Karpas-422 (cell line): ENCODE measurements around the gene GZF1. TPM values are rescaled to one million over a fixed set of nuclear protein-coding genes. Genes with fewer than 3 reads are reported as not detected.

Experiments
- DNase-seq: peaks from one replicate; pipeline ENCODE4 v3.0.0-alpha.2; 2015
- H2AFZ ChIP-seq: fragments of 200-600 bp; sonication (generic); 2 replicates; pipeline ENCODE4 v1.6.1; 2014; ENCODE audit warnings: antibody characterized with exemption, low read length, mixed read lengths
- H3K27ac ChIP-seq: fragments of 200-600 bp; sonication (generic); 2 replicates; pipeline ENCODE4 v1.5.1; 2014; ENCODE audit warnings: mild to moderate bottlenecking, low read length, moderate library complexity
- H3K27me3 ChIP-seq: fragments of 200-600 bp; sonication (generic); 2 replicates; pipeline ENCODE4 v1.6.1; 2014; ENCODE audit warnings: low read length, mixed read lengths
- H3K36me3 ChIP-seq: fragments of 200-600 bp; sonication (generic); 2 replicates; pipeline ENCODE4 v1.6.1; 2014; ENCODE audit warnings: low read length, mixed read lengths; ENCODE audit not compliant: insufficient read depth
- H3K4me1 ChIP-seq: fragments of 200-600 bp; sonication (generic); 2 replicates; pipeline ENCODE4 v1.6.1; 2014; ENCODE audit warnings: mild to moderate bottlenecking, low read length, mixed read lengths
- H3K4me2 ChIP-seq: fragments of 200-600 bp; sonication (generic); 2 replicates; pipeline ENCODE4 v1.6.1; 2014; ENCODE audit warnings: low read length, low read depth, mild to moderate bottlenecking; ENCODE audit not compliant: poor library complexity, severe bottlenecking
- H3K4me3 ChIP-seq: fragments of 200-600 bp; sonication (generic); 2 replicates; pipeline ENCODE4 v1.5.1; 2014; ENCODE audit warnings: mild to moderate bottlenecking, antibody characterized with exemption, low read length, mixed read lengths
- H3K79me2 ChIP-seq: fragments of 200-600 bp; sonication (generic); 2 replicates; pipeline ENCODE4 v1.6.1; 2014; ENCODE audit warnings: mild to moderate bottlenecking, low read length, mixed read lengths
- H3K9ac ChIP-seq: fragments of 200-600 bp; sonication (generic); 2 replicates; pipeline ENCODE4 v1.6.0; 2014; ENCODE audit warnings: low read length
- H3K9me2 ChIP-seq: fragments of 200-600 bp; sonication (generic), shearing (Covaris generic); replicated peaks from 2 replicates; pipeline ENCODE4 v1.6.0; 2014; ENCODE audit warnings: mild to moderate bottlenecking, low read length, moderate library complexity; ENCODE audit not compliant: insufficient read depth
- H3K9me3 ChIP-seq: fragments of 300-700, 200-600 bp; sonication (generic); 2 replicates; pipeline ENCODE4 v1.6.1; 2014; ENCODE audit warnings: low read length, mixed read lengths
- H4K20me1 ChIP-seq: fragments of 200-600 bp; sonication (generic); 2 replicates; pipeline ENCODE4 v1.6.1; 2014; ENCODE audit warnings: mild to moderate bottlenecking, antibody characterized with exemption, low read length, low read depth; ENCODE audit not compliant: insufficient read depth
- total RNA-seq: library from RNA; depleted of rRNA; stranded (reverse); fragments of >200 nt; shearing (Covaris generic); gene quantifications from 2 replicates; pipeline ENCODE4 v1.2.3, GENCODE V29; 2014; ENCODE audit warnings: low replicate concordance

GZF1 gene
- total RNA-seq, 1 experiment from 2014 or later = 41.4 TPM

GRCh38 chr20:23408957-23409356, 47.0 kb downstream of the GZF1 start:
- H3K79me2 ChIP-seq = peaks cover 100% of the 10 kb centered on the region
- no peaks in the 10 kb centered on the region for H3K27me3 ChIP-seq
- H3K4me1 ChIP-seq = peaks cover 9% of the 10 kb centered on the region; the same call in 1 of the 2 replicates
- peaks cover 4% of the 10 kb centered on the region; the same call in 1 of the 2 replicates for H3K36me3 ChIP-seq
- H2AFZ ChIP-seq = no peak overlapping the region
- H3K4me2 ChIP-seq = no peak overlapping the region
- no peak overlapping the region for H3K9ac ChIP-seq
- H3K27ac ChIP-seq = no peak overlapping the region
- 0 out of 2 replicates have a peak, but pooled peaks cover 5% of the 10 kb centered on the region for H4K20me1 ChIP-seq
- no peaks in the 10 kb centered on the region for H3K9me2 ChIP-seq
- H3K4me3 ChIP-seq = no peak overlapping the region
- DNase-seq = no peak
- no peaks in the 10 kb centered on the region for H3K9me3 ChIP-seq

- no peak overlapping the region for H2AFZ ChIP-seq
- H3K4me1 ChIP-seq = peaks cover 9% of the 10 kb centered on the region; the same call in 1 of the 2 replicates
- peaks cover 99% of the 10 kb centered on the region for H3K79me2 ChIP-seq
- H3K27me3 ChIP-seq = no peaks in the 10 kb centered on the region
- H3K36me3 ChIP-seq = peaks cover 4% of the 10 kb centered on the region; the same call in 1 of the 2 replicates
- no peaks in the 10 kb centered on the region for H3K9me2 ChIP-seq
- H3K27ac ChIP-seq = no peak overlapping the region
- H3K4me3 ChIP-seq = no peak overlapping the region
- no peaks in the 10 kb centered on the region for H3K9me3 ChIP-seq
- 0 out of 2 replicates have a peak, but pooled peaks cover 5% of the 10 kb centered on the region for H4K20me1 ChIP-seq
- no peak overlapping the region for H3K4me2 ChIP-seq
- H3K9ac ChIP-seq = no peak overlapping the region
- no peak for DNase-seq
Observed at GRCh38 chr20:23409800-23410199, 47.8 kb downstream of the GZF1 start.

- Histone ChIP-seq H3K9me3 (no peaks in the 10 kb centered on the region), H3K4me2 (no peak overlapping the region), H3K4me1 (peaks cover 7% of the 10 kb centered on the region; the same call in 1 of the 2 replicates), H4K20me1 (0 out of 2 replicates have a peak, but pooled peaks cover 5% of the 10 kb centered on the region), H3K9me2 (no peaks in the 10 kb centered on the region), H3K36me3 (peaks cover 4% of the 10 kb centered on the region; the same call in 1 of the 2 replicates), H3K27me3 (no peaks in the 10 kb centered on the region), H2AFZ (no peak overlapping the region), H3K27ac (no peak overlapping the region), H3K79me2 (peaks cover 99% of the 10 kb centered on the region), H3K4me3 (no peak overlapping the region), H3K9ac (no peak overlapping the region)
- no peak for DNase-seq
Observed at GRCh38 chr20:23410916-23411695, 49.1 kb downstream of the GZF1 start.

GRCh38 chr20:23412026-23412425, 50.0 kb downstream of the GZF1 start:
- Histone ChIP-seq H3K27me3 (no peaks in the 10 kb centered on the region), H3K9me3 (no peaks in the 10 kb centered on the region), H3K9ac (no peak overlapping the region), H3K9me2 (no peaks in the 10 kb centered on the region), H3K79me2 (peaks cover 99% of the 10 kb centered on the region), H3K4me1 (peaks cover 5% of the 10 kb centered on the region; the same call in 1 of the 2 replicates), H2AFZ (no peak overlapping the region), H3K4me2 (no peak overlapping the region), H4K20me1 (0 out of 2 replicates have a peak, but pooled peaks cover 5% of the 10 kb centered on the region), H3K27ac (no peak overlapping the region), H3K4me3 (no peak overlapping the region), H3K36me3 (peaks cover 4% of the 10 kb centered on the region; the same call in 1 of the 2 replicates)
- no peak for DNase-seq

GRCh38 chr20:23413862-23414422, 52.0 kb downstream of the GZF1 start:
- no peaks in the 10 kb centered on the region for H3K9me3 ChIP-seq
- no peaks in the 10 kb centered on the region for H3K27me3 ChIP-seq
- no peak for DNase-seq
- peaks cover 3% of the 10 kb centered on the region; the same call in 1 of the 2 replicates for H3K36me3 ChIP-seq
- H3K4me1 ChIP-seq = peaks cover 19% of the 10 kb centered on the region
- 0 out of 2 replicates have a peak, but pooled peaks cover 5% of the 10 kb centered on the region for H4K20me1 ChIP-seq
- no peak overlapping the region for H3K4me2 ChIP-seq
- H3K9ac ChIP-seq = no peak overlapping the region
- no peaks in the 10 kb centered on the region for H3K9me2 ChIP-seq
- H2AFZ ChIP-seq = no peak overlapping the region
- peaks cover 99% of the 10 kb centered on the region for H3K79me2 ChIP-seq
- H3K27ac ChIP-seq = no peak overlapping the region
- no peak overlapping the region for H3K4me3 ChIP-seq

GRCh38 chr20:23414526-23415188, 52.7 kb downstream of the GZF1 start:
- 0 out of 2 replicates have a peak, but pooled peaks cover 9% of the 10 kb centered on the region for H4K20me1 ChIP-seq
- H3K27ac ChIP-seq = no peak overlapping the region
- DNase-seq = no peak
- no peaks in the 10 kb centered on the region for H3K36me3 ChIP-seq
- no peak overlapping the region for H3K4me3 ChIP-seq
- H3K9me3 ChIP-seq = no peaks in the 10 kb centered on the region
- H2AFZ ChIP-seq = no peak overlapping the region
- H3K9ac ChIP-seq = no peak overlapping the region
- H3K4me2 ChIP-seq = no peak overlapping the region
- peaks cover 26% of the 10 kb centered on the region for H3K4me1 ChIP-seq
- H3K27me3 ChIP-seq = no peaks in the 10 kb centered on the region
- no peaks in the 10 kb centered on the region for H3K9me2 ChIP-seq
- H3K79me2 ChIP-seq = peaks cover 99% of the 10 kb centered on the region

- Histone ChIP-seq H3K79me2 (peaks cover 99% of the 10 kb centered on the region), H3K9me2 (no peaks in the 10 kb centered on the region), H3K9me3 (no peaks in the 10 kb centered on the region), H3K27me3 (no peaks in the 10 kb centered on the region), H3K4me1 (peaks cover 31% of the 10 kb centered on the region), H3K27ac (no peak overlapping the region), H3K9ac (no peak overlapping the region), H2AFZ (no peak overlapping the region), H4K20me1 (0 out of 2 replicates have a peak, but pooled peaks cover 10% of the 10 kb centered on the region), H3K4me3 (no peak overlapping the region), H3K36me3 (no peaks in the 10 kb centered on the region), H3K4me2 (no peak overlapping the region)
- no peak for DNase-seq
Observed at GRCh38 chr20:23415555-23415954, 53.6 kb downstream of the GZF1 start.
